GM18870 (cell line): ENCODE results near the gene DPAGT1.
"Not testable (repeated sequence)": the region's sequence is repeated elsewhere in the genome, so short reads cannot be mapped to it uniquely, and the experiment has no call there.

Source experiments
- ATAC-seq: cut with Tn5 transposase; IDR thresholded peaks from one replicate; pipeline ENCODE4 v1.9.1; 2021; ENCODE audit warnings: moderate library complexity; ENCODE audit not compliant: unreplicated experiment

The DPAGT1 gene

GRCh38 chr11:119059128-119059527, 42.5 kb downstream of the DPAGT1 start:
- not testable (repeated sequence) for ATAC-seq

- ATAC-seq: peak; percentile 74
Observed at GRCh38 chr11:119057000-119057769, 44.5 kb downstream of the DPAGT1 start, which contains the start of gene HYOU1. Gene HYOU1 (minus strand): TSS chr11:119057205. CDS start chr11:119056160, 1,045 bp downstream.

GRCh38 chr11:119056421-119056999, 45.1 kb downstream of the DPAGT1 start:
- ATAC-seq: peak; percentile 3

- no peak for ATAC-seq
Observed at GRCh38 chr11:119055901-119056300, 45.8 kb downstream of the DPAGT1 start.

- no peak for ATAC-seq
Observed at GRCh38 chr11:119054418-119054817, 47.2 kb downstream of the DPAGT1 start.

- no peak for ATAC-seq
Observed at GRCh38 chr11:119052163-119052814, 49.4 kb downstream of the DPAGT1 start.

GRCh38 chr11:119051440-119052162, 50.1 kb downstream of the DPAGT1 start:
- no peak for ATAC-seq

- no peak for ATAC-seq
Observed at GRCh38 chr11:119049081-119049480, 52.6 kb downstream of the DPAGT1 start.

GRCh38 chr11:119048644-119049043, 53.0 kb downstream of the DPAGT1 start:
- no peak for ATAC-seq

- ATAC-seq: no peak
Observed at GRCh38 chr11:119047205-119047604, 54.4 kb downstream of the DPAGT1 start.
